HEK293T (cell line): ENCODE results near the gene OCA2.

ENCODE experiments used
- FOXM1 ChIP-seq: fragments of 450-650 bp; IDR thresholded peaks from 2 replicates; pipeline ENCODE4 v1.6.1; 2017; ENCODE audit warnings: mild to moderate bottlenecking, borderline replicate concordance
- NFRKB ChIP-seq: fragments of 450-650 bp; IDR thresholded peaks from 2 replicates; pipeline ENCODE4 v1.6.1; 2016; ENCODE audit warnings: mild to moderate bottlenecking, moderate library complexity
- PKNOX1 ChIP-seq: fragments of 450-650 bp; IDR thresholded peaks from 2 replicates; pipeline ENCODE4 v1.6.1; 2016
- SP1 ChIP-seq: fragments of 450-650 bp; IDR thresholded peaks from 2 replicates; pipeline ENCODE4 v1.6.1; 2017
- TARDBP ChIP-seq: fragments of 450-650 bp; IDR thresholded peaks from 2 replicates; pipeline ENCODE4 v1.6.1; 2016

GRCh38 chr15:27878841-27879240, 220.3 kb downstream of the OCA2 start:
- no peak for TF ChIP-seq TARDBP
- TF ChIP-seq SP1, result no peak
- TF ChIP-seq NFRKB, result no peak
- no peak for TF ChIP-seq FOXM1
- TF ChIP-seq PKNOX1, result no peak
